ENCODE measurements around the gene C1QTNF4.

DNA sequence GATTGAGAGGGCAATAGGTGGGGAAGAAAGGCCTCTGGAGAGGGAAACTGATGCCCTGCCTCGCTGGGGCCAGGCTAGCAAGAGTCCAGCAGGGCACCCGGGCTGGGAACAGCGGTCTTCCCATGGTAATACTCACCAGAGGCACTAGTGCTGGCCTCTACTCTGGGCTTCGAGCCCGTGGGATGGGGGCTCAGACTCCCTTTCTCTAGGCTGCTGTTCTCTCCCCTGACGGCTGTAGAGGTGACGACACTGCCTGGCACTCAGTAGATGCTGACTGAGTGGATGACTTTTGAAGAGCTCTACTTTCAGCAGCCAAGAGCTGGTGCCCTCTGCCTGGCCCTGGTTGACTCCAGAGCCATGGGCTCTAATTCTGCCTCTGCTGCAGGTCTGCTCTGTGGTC is 818 bp upstream of the C1QTNF4 start:
- no peak for TF ChIP-seq EZH2 (IDR thresholded peaks at IDR 0.05; ENCODE audit: borderline replicate concordance, low read depth, low read length, severe bottlenecking)
- TF ChIP-seq, protein P1, sequence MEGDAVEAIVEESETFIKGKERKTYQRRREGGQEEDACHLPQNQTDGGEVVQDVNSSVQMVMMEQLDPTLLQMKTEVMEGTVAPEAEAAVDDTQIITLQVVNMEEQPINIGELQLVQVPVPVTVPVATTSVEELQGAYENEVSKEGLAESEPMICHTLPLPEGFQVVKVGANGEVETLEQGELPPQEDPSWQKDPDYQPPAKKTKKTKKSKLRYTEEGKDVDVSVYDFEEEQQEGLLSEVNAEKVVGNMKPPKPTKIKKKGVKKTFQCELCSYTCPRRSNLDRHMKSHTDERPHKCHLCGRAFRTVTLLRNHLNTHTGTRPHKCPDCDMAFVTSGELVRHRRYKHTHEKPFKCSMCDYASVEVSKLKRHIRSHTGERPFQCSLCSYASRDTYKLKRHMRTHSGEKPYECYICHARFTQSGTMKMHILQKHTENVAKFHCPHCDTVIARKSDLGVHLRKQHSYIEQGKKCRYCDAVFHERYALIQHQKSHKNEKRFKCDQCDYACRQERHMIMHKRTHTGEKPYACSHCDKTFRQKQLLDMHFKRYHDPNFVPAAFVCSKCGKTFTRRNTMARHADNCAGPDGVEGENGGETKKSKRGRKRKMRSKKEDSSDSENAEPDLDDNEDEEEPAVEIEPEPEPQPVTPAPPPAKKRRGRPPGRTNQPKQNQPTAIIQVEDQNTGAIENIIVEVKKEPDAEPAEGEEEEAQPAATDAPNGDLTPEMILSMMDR (IDR thresholded peaks at IDR 0.05; ENCODE audit: borderline replicate concordance, extremely low read depth, low read length, poor library complexity, severe bottlenecking) = no peak
